Measurements from ENCODE around the gene RFX4.
"Not testable (repeated sequence)": the region's sequence is repeated elsewhere in the genome, so short reads cannot be mapped to it uniquely, and the experiment has no call there.

Gene RFX4

GRCh38 chr12:106682594-106683234 lies 99.9 kb downstream of the RFX4 start:
- TF ChIP-seq, protein P1, sequence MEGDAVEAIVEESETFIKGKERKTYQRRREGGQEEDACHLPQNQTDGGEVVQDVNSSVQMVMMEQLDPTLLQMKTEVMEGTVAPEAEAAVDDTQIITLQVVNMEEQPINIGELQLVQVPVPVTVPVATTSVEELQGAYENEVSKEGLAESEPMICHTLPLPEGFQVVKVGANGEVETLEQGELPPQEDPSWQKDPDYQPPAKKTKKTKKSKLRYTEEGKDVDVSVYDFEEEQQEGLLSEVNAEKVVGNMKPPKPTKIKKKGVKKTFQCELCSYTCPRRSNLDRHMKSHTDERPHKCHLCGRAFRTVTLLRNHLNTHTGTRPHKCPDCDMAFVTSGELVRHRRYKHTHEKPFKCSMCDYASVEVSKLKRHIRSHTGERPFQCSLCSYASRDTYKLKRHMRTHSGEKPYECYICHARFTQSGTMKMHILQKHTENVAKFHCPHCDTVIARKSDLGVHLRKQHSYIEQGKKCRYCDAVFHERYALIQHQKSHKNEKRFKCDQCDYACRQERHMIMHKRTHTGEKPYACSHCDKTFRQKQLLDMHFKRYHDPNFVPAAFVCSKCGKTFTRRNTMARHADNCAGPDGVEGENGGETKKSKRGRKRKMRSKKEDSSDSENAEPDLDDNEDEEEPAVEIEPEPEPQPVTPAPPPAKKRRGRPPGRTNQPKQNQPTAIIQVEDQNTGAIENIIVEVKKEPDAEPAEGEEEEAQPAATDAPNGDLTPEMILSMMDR (IDR thresholded peaks at IDR 0.05; ENCODE audit: low read length, missing control alignments), result peak; percentile 58
- H3K4me3 ChIP-seq (replicated peaks; ENCODE audit: low read depth, low read length), result no peak overlapping the region
- peak; percentile 67 for DNase-seq (ENCODE audit: low read depth)

DNA sequence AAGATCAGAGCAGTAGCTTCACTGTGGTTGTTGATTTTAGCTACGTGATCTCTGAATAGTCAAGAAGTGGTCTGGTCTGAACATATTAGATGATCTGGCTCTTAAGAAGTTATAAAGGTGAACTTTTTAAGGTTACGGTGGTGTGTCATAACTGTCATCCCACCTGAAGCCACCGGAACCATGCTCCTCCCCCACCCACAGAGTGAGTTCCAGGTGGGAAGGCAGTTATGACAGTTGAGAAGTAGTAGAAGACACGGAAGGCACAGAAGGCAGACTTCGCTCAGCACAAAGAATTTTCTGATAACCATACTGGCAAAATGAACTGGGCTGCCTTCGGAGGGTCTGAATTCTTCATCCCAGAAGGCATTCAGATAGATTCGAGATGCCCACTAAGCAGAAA lies 101.7 kb downstream of the RFX4 start:
- TF ChIP-seq, protein P1 (IDR thresholded peaks at IDR 0.05; ENCODE audit: low read length, missing control alignments), result no peak
- no peak overlapping the region for H3K4me3 ChIP-seq (replicated peaks; ENCODE audit: low read depth, low read length)
- DNase-seq (ENCODE audit: low read depth), result no peak

- TF ChIP-seq, protein P1 (IDR thresholded peaks at IDR 0.05; ENCODE audit: low read length, missing control alignments), result no peak
- DNase-seq (ENCODE audit: low read depth), result no peak
- H3K4me3 ChIP-seq (replicated peaks; ENCODE audit: low read depth, low read length), result no peak overlapping the region
These were observed 102.6 kb downstream of the RFX4 start for GRCh38 chr12:106685381-106685780.

GRCh38 chr12:106687672-106688071 lies 104.9 kb downstream of the RFX4 start:
- TF ChIP-seq, protein P1 (IDR thresholded peaks at IDR 0.05; ENCODE audit: low read length, missing control alignments), result no peak
- DNase-seq (ENCODE audit: low read depth), result no peak
- H3K4me3 ChIP-seq (replicated peaks; ENCODE audit: low read depth, low read length), result no peak overlapping the region

DNA sequence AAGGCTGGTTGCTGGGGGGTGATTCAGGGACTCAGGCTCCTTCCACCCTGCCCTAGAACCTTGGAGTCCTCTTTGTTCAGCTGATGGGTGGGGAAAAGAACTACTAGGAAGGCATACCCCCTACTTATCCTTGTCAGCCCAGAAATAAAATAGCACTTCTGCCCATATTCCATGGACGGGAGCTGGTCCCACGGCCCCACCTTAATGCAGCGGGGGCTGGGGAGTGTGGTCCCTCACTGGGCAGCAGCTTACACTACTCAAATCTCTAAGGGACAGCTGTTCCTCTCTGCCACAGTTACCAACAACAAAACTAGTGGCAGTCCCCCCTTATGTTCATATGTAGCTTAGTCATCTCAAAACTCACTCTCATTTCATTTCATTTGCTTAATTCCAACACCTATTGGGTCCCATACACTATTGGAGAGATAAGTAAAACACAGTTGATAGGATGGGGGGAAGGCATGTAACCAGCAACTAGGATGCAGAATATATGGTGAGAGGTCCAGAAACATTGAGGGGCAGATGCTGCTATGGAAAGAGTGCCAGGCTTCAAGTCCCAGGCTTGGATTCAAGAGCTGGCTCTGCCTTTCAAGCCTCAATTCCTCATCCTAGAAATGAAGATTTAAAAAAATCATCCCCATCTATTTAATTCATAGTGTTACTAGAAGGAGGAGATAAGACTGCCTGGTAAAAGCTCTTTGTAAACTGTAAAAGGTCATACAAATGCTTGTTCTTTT lies 107.9 kb downstream of the RFX4 start:
- TF ChIP-seq, protein P1 (IDR thresholded peaks at IDR 0.05; ENCODE audit: low read length, missing control alignments), result no peak
- DNase-seq (ENCODE audit: low read depth), result no peak
- H3K4me3 ChIP-seq (replicated peaks; ENCODE audit: low read depth, low read length), result no peak overlapping the region

- not testable (repeated sequence) for DNase-seq (ENCODE audit: low read depth)
These were observed 109.2 kb downstream of the RFX4 start for GRCh38 chr12:106692033-106692432.

DNA sequence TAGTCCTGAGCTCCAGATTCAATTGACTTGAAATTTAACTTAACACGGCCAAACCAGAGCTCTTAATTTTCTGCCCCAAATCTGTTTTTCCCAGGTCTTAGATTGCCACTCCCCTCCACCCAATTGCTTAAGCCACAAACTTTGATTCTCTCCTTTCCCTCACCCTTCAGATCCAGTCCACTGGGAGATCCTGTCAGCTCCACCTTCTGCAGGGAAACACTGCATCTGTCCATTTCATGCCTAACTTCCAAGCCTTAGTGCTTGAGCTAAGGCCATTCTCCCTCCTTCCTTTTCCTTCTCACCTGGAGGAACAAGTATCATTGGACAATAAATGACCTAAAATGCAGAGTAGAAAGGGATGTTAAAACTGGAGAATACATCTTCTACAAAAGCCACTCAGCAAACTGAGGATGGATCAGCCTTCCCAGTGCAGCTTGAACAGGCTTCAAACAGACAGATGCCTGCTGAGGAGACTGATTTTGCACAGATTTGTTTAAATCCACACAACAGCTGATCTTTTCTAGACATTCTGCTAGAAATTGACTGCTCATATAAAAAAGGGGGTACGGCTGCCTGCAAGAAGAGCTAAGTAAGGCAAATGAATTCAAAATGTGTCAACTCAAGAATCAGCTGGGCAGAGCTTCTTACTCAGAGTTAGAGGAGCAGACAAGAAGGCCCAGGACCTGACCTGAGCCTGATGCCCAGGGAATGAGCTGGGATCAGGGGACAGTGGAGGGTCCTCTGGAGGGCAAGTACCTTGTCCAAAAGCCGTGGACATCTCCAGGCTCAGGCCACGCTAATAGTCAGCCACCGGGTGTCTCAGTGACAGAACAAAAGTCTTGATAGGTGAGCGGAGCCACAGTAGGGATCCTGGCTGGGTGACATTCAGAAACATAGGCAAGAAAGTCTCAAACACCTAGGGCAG lies 110.4 kb downstream of the RFX4 start:
- DNase-seq (ENCODE audit: low read depth), result no peak
- TF ChIP-seq, protein P1 (IDR thresholded peaks at IDR 0.05; ENCODE audit: low read length, missing control alignments), result no peak

More at GRCh38 chr12:106692033-106692432, 109.2 kb downstream of the RFX4 start:
- H3K4me3 ChIP-seq (replicated peaks; ENCODE audit: low read depth, low read length), result not testable (repeated sequence)

More for the DNA sequence above, 110.4 kb downstream of the RFX4 start:
- no peak overlapping the region for H3K4me3 ChIP-seq (replicated peaks; ENCODE audit: low read depth, low read length)
